HCT116 (cell line): Measurements from ENCODE around the gene KCTD17. TPM values are rescaled to one million over a fixed set of nuclear protein-coding genes. Genes with fewer than 3 reads are reported as not detected.

ENCODE experiments used
- ATAC-seq: fragments of 200-7000 bp; cut with Tn5 transposase; 2 replicates; pipeline ENCODE4 v1.9.1; 2020; ENCODE audit warnings: mild to moderate bottlenecking, moderate library complexity
- BruUV-seq: library from RNA; stranded (reverse); fragments of 400-500 nt; replicated peaks from 2 replicates; lab custom pipeline; 2021; lab: Mats Ljungman, UMichigan
- CTCF ChIA-PET: fragments of 300-600 bp; sonication (Branson Sonifier 250); formaldehyde crosslinking; loops from one replicate; lab custom pipeline; 2021; ENCODE audit warnings: antibody characterized with exemption; lab: Charles Lee
- POLR2A ChIA-PET: fragments of 300-600, 350-600 bp; sonication (Branson Sonifier 250); formaldehyde crosslinking; loops from one replicate; lab custom pipeline; 2021; ENCODE audit warnings: antibody characterized with exemption; lab: Charles Lee
- RAD21 ChIA-PET, 2 experiments: fragments of 300-600 bp; sonication (Branson Sonifier 250); formaldehyde crosslinking; loops; one replicate each; lab custom pipeline; 2023; ENCODE audit warnings: low total read pairs in 2 of 2; ENCODE audit not compliant: uncharacterized antibody in 2 of 2, unreplicated experiment in 2 of 2, low non-redundant PET in 1 of 2; lab: Charles Lee
- DNase-seq: peaks from one replicate; pipeline ENCODE4 v3.0.0-alpha.2; 2010; ENCODE audit warnings: low read depth, low spot score
- H2AFZ ChIP-seq: fragments of 200-600 bp; shearing (Covaris generic), sonication (generic); 2 replicates; pipeline ENCODE4 v1.6.1; 2017; ENCODE audit warnings: low read depth, mixed run types, mixed read lengths, antibody characterized with exemption, low read length; ENCODE audit not compliant: poor library complexity, severe bottlenecking
- H3K27ac ChIP-seq: 2 replicates; pipeline ENCODE4 v1.5.1; 2012; ENCODE audit warnings: low read depth, low read length
- H3K27me3 ChIP-seq: fragments of 200-600 bp; sonication (generic); 2 replicates; pipeline ENCODE4 v1.6.1; 2016; ENCODE audit warnings: mixed run types, low read length, mixed read lengths; ENCODE audit not compliant: insufficient read depth
- H3K36me3 ChIP-seq, 2 experiments: fragments of 200-500 bp in 1 of 2; fragments of 200-600 bp in 1 of 2; sonication (Bioruptor generic) in 1 of 2; sonication (generic) in 1 of 2; 2 replicates each; pipeline versions ENCODE4 v1.5.1 to v1.6.1; 2014 to 2016; ENCODE audit warnings: low read length in 2 of 2, inconsistent platforms in 1 of 2, mixed read lengths in 1 of 2, mixed run types in 1 of 2; ENCODE audit not compliant: insufficient read depth in 2 of 2, control insufficient read depth in 1 of 2
- H3K4me1 ChIP-seq, 2 experiments: fragments of 200-600 bp in 1 of 2; sonication (generic) in 1 of 2; 2 replicates each; pipeline versions ENCODE4 v1.5.1 to v1.6.1; 2012 to 2017; ENCODE audit warnings: low read length in 2 of 2, inconsistent platforms in 1 of 2, mild to moderate bottlenecking in 1 of 2, mixed read lengths in 1 of 2, mixed run types in 1 of 2, moderate library complexity in 1 of 2; ENCODE audit not compliant: insufficient read depth in 2 of 2, control insufficient read depth in 1 of 2
- H3K4me2 ChIP-seq: fragments of 200-600 bp; sonication (generic); 2 replicates; pipeline ENCODE4 v1.6.1; 2017; ENCODE audit warnings: mixed run types, low read length, mixed read lengths
- H3K4me3 ChIP-seq, 2 experiments: fragments of 200-600 bp in 1 of 2; sonication (generic) in 1 of 2; replicated peaks in 1 of 2; 2 replicates each; pipeline ENCODE4 v1.5.1; 2011 to 2016; ENCODE audit warnings: low read length in 2 of 2, control low read depth in 1 of 2, low read depth in 1 of 2, mild to moderate bottlenecking in 1 of 2, mixed read lengths in 1 of 2, mixed run types in 1 of 2
- H3K79me2 ChIP-seq: fragments of 200-600 bp; sonication (generic); 2 replicates; pipeline ENCODE4 v1.6.1; 2017; ENCODE audit warnings: mild to moderate bottlenecking, mixed run types, low read length, moderate library complexity, mixed read lengths; ENCODE audit not compliant: insufficient read depth
- H3K9ac ChIP-seq: fragments of 200-600 bp; sonication (generic); 2 replicates; pipeline ENCODE4 v1.6.1; 2016; ENCODE audit warnings: low read length, mixed read lengths
- H3K9me2 ChIP-seq: fragments of 200-600 bp; sonication (generic), shearing (Covaris generic); 2 replicates; pipeline ENCODE4 v1.6.1; 2017; ENCODE audit warnings: mixed run types, mild to moderate bottlenecking, moderate library complexity; ENCODE audit not compliant: insufficient read depth
- H3K9me3 ChIP-seq, 2 experiments: fragments of 200-500 bp in 1 of 2; fragments of 200-600 bp in 1 of 2; sonication (Bioruptor generic) in 1 of 2; sonication (generic) in 1 of 2; 2 replicates each; pipeline ENCODE4 v1.6.1; 2014 to 2017; ENCODE audit warnings: low read length in 2 of 2, mixed read lengths in 2 of 2, inconsistent platforms in 1 of 2, low read depth in 1 of 2, mild to moderate bottlenecking in 1 of 2, mixed run types in 1 of 2, moderate library complexity in 1 of 2; ENCODE audit not compliant: control insufficient read depth in 1 of 2, insufficient read depth in 1 of 2
- H4K20me1 ChIP-seq: fragments of 200-600 bp; sonication (generic), shearing (Covaris generic); 2 replicates; pipeline ENCODE4 v1.6.1; 2017; ENCODE audit warnings: mixed run types, mild to moderate bottlenecking, moderate library complexity; ENCODE audit not compliant: insufficient read depth
- ATF3 ChIP-seq: IDR thresholded peaks from 2 replicates; pipeline ENCODE4 v1.6.1; 2012
- CBX3 ChIP-seq: IDR thresholded peaks from 2 replicates; pipeline ENCODE4 v1.6.1; 2012; ENCODE audit warnings: low read depth
- CEBPB ChIP-seq: IDR thresholded peaks from 2 replicates; pipeline ENCODE4 v1.6.1; 2012; ENCODE audit warnings: low read depth
- CTCF ChIP-seq, 3 experiments: fragments of 200-600 bp in 1 of 3; sonication (generic) in 1 of 3; IDR thresholded peaks in 2 of 3; conservative IDR thresholded peaks in 1 of 3; 2 replicates each; pipeline ENCODE4 v1.5.1; 2012 to 2017; ENCODE audit warnings: low read depth in 2 of 3, low read length in 2 of 3, antibody characterized with exemption in 1 of 3, borderline replicate concordance in 1 of 3, control low read depth in 1 of 3, mild to moderate bottlenecking in 1 of 3, mixed read lengths in 1 of 3, mixed run types in 1 of 3, moderate library complexity in 1 of 3; ENCODE audit not compliant: insufficient read depth in 1 of 3
- EGR1 ChIP-seq: IDR thresholded peaks from 2 replicates; pipeline ENCODE4 v1.6.1; 2012; ENCODE audit warnings: low read depth
- EZH2 ChIP-seq: fragments of 200-600 bp; sonication (generic); IDR thresholded peaks from 2 replicates; pipeline ENCODE4 v1.6.1; 2017; ENCODE audit warnings: antibody characterized with exemption, mixed run types
- EZH2phosphoT487 ChIP-seq: fragments of 200-600 bp; IDR thresholded peaks from 2 replicates; pipeline ENCODE4 v1.6.1; 2018; ENCODE audit warnings: antibody characterized with exemption, borderline replicate concordance
- FOSL1 ChIP-seq: IDR thresholded peaks from 2 replicates; pipeline ENCODE4 v1.6.1; 2012; ENCODE audit warnings: low read depth
- JUND ChIP-seq: IDR thresholded peaks from 2 replicates; pipeline ENCODE4 v1.6.1; 2012
- MAX ChIP-seq: IDR thresholded peaks from 2 replicates; pipeline ENCODE4 v1.6.1; 2012
- POLR2A ChIP-seq: IDR thresholded peaks from 2 replicates; pipeline ENCODE4 v1.7.0; 2011; ENCODE audit warnings: borderline replicate concordance; ENCODE audit not compliant: insufficient read depth, insufficient read length; ENCODE audit errors: extremely low read depth
- POLR2AphosphoS5 ChIP-seq: IDR thresholded peaks from 2 replicates; pipeline ENCODE4 v1.6.1; 2011; ENCODE audit warnings: mild to moderate bottlenecking, low read depth, low read length, moderate library complexity
- SIN3A ChIP-seq: IDR thresholded peaks from 2 replicates; pipeline ENCODE4 v1.6.1; 2012; ENCODE audit warnings: low read depth
- SP1 ChIP-seq: IDR thresholded peaks from 2 replicates; pipeline ENCODE4 v1.6.1; 2012; ENCODE audit warnings: low read depth
- SRF ChIP-seq: IDR thresholded peaks from 2 replicates; pipeline ENCODE4 v1.6.1; 2012; ENCODE audit warnings: low read depth
- YY1 ChIP-seq: IDR thresholded peaks from 2 replicates; pipeline ENCODE4 v1.6.1; 2011; ENCODE audit warnings: low read length, low read depth, moderate library complexity, mild to moderate bottlenecking; ENCODE audit not compliant: insufficient replicate concordance; ENCODE audit errors: extremely low read depth
- ZBTB33 ChIP-seq: IDR thresholded peaks from 2 replicates; pipeline ENCODE4 v1.6.1; 2011; ENCODE audit warnings: mild to moderate bottlenecking, low read length, moderate library complexity; ENCODE audit not compliant: insufficient replicate concordance; ENCODE audit errors: extremely low read depth
- ZFX ChIP-seq: fragments of 450-650 bp; IDR thresholded peaks from 2 replicates; pipeline ENCODE4 v1.6.1; 2017
- ZNF274 ChIP-seq: fragments of 200-500 bp; sonication (Bioruptor generic); IDR thresholded peaks from 2 replicates; pipeline ENCODE4 v1.6.1; 2014; ENCODE audit warnings: mild to moderate bottlenecking, low read depth, low read length, inconsistent platforms
- intact Hi-C: fragments of 100-400 bp; cut with micrococcal nuclease; formaldehyde crosslinking; loops from 2 replicates; pipeline ENCODE4 v1.10.0; 2022
- total RNA-seq: library from RNA; stranded (reverse); gene quantifications from one replicate; pipeline ENCODE4 v1.2.1, GENCODE V29; 2021; ENCODE audit not compliant: unreplicated experiment

The KCTD17 gene
- total RNA-seq, 1 experiment from 2014 or later: 23.4 TPM

- ATAC-seq (no peak), DNase-seq (no peak)
- Histone ChIP-seq H3K4me2 (no peak overlapping the region), H3K27ac (no peak overlapping the region), H3K79me2 (no peaks in the 10 kb centered on the region), H4K20me1 (no peaks in the 10 kb centered on the region), H3K9me2 (no peaks in the 10 kb centered on the region), H2AFZ (no peak overlapping the region), H3K27me3 (0 out of 2 replicates have a peak, but pooled peaks cover 3% of the 10 kb centered on the region), H3K4me3 (no peak overlapping the region), H3K9me3 (no peaks in the 10 kb centered on the region; a peak in 1 of 4 replicates), H3K4me1 (peaks cover 0 to under 1% of the 10 kb centered on the region in 2 experiments; a peak in 1 of 4 replicates), H3K36me3 (no peaks in the 10 kb centered on the region), H3K9ac (no peak overlapping the region)
- intact Hi-C loops: no loop called here
- ChIA-PET POLR2A (no interaction called here), RAD21 (no interaction called here), CTCF (no interaction called here)
- no peak for TF ChIP-seq CEBPB
- BruUV-seq: no TSS peak
Measured at GRCh38 chr22:37070334-37070733, 18.8 kb downstream of the KCTD17 start.

GRCh38 chr22:37070744-37071143 is 19.2 kb downstream of the KCTD17 start:
- Histone ChIP-seq H3K36me3 (no peaks in the 10 kb centered on the region), H3K9me3 (no peaks in the 10 kb centered on the region; a peak in 1 of 4 replicates), H3K9me2 (no peaks in the 10 kb centered on the region), H3K4me3 (no peak overlapping the region), H3K4me1 (no peaks in the 10 kb centered on the region), H3K27ac (no peak overlapping the region), H2AFZ (no peak overlapping the region), H4K20me1 (no peaks in the 10 kb centered on the region), H3K79me2 (no peaks in the 10 kb centered on the region), H3K9ac (no peak overlapping the region), H3K27me3 (0 out of 2 replicates have a peak, but pooled peaks cover 3% of the 10 kb centered on the region), H3K4me2 (no peak overlapping the region)
- no TSS peak for BruUV-seq
- intact Hi-C loops: no loop called here
- RAD21 ChIA-PET: no interaction called here
- CTCF ChIA-PET: no interaction called here
- DNase-seq (no peak), ATAC-seq (no peak)
- POLR2A ChIA-PET: no interaction called here
- TF ChIP-seq EGR1 (no peak), CEBPB (no peak), JUND (no peak), POLR2A (no peak), EZH2phosphoT487 (no peak), FOSL1 (no peak), MAX (no peak), POLR2AphosphoS5 (no peak), EZH2 (no peak), CBX3 (no peak), SRF (no peak), CTCF (IDR thresholded peaks at IDR 0.05 in 2 of 3, conservative IDR thresholded peaks at IDR 0.05 in 1 of 3; ENCODE audit: borderline replicate concordance in 1 of 3, insufficient read depth in 1 of 3, low read depth in 2 of 3, low read length in 2 of 3) (no peak), ZBTB33 (no peak), YY1 (no peak), ZFX (no peak), ZNF274 (no peak), ATF3 (no peak), SIN3A (no peak), SP1 (no peak)
